Measurements from ENCODE around the gene UNC45A. TPM values are rescaled to one million over a fixed set of nuclear protein-coding genes. Genes with fewer than 3 reads are reported as not detected.
A peak's percentile ranks its signal among the peaks of the same experiment; 100 is the strongest.

Gene UNC45A
- total and polyA plus RNA-seq, 2 of the 4 experiments (the other 2 are of a cell fraction) = 68.9 to 100 TPM

GRCh38 chr15:90931828-90932659 lies 3.0 kb upstream of the UNC45A start, which contains the start of gene HDDC3 (continued):
- TF ChIP-seq USF2 (IDR thresholded peaks at IDR 0.05; ENCODE audit: low read depth, low read length) (no peak), BHLHE40 (IDR thresholded peaks at IDR 0.05; ENCODE audit: low read depth, low read length) (no peak)

GRCh38 chr15:90932660-90932991 lies 2.5 kb upstream of the UNC45A start:
- no peak overlapping the region for H3K4me3 ChIP-seq (ENCODE audit: insufficient read depth, low read depth, low read length)
- no peak overlapping the region for H3K27ac ChIP-seq (ENCODE audit: insufficient read depth, low read length)
- peak overlapping the region; percentile 24; the same call in 1 of the 2 replicates for H4K91ac ChIP-seq (ENCODE audit: insufficient read depth, low read depth, low read length)
- H2AK9ac ChIP-seq (replicated peaks; ENCODE audit: low read depth, low read length, poor library complexity) = peak overlapping the region; percentile 17
- H2AK5ac ChIP-seq (ENCODE audit: low read depth, low read length) = no peak overlapping the region
- peak overlapping the region; percentile 18; the same call in 1 of the 2 replicates for H3K4ac ChIP-seq (ENCODE audit: low read depth, low read length)
- ChIA-PET CTCF (interaction anchor here (0.6 to 1.9 kb wide), 5 partner anchors 9 to 285 kb away, joined by 3 to 8 read pairs (median 5); partner anchors contain the start of gene MAN2A2), POLR2A (ENCODE audit: unreplicated experiment) (no interaction called here)
- no TSS peak for BruUV-seq (replicated peaks)
- no peak overlapping the region for H3K23ac ChIP-seq (ENCODE audit: low read depth, low read length)
- peaks cover 6% of the 10 kb centered on the region; the same call in 1 of the 2 replicates for H4K20me1 ChIP-seq (ENCODE audit: insufficient read depth, low read length)
- no peak overlapping the region for H3K4me2 ChIP-seq (ENCODE audit: low read depth, low read length)
- H3K18ac ChIP-seq (ENCODE audit: low read depth, low read length) = no peak overlapping the region
- H3K4me1 ChIP-seq (ENCODE audit: control insufficient read depth, insufficient read depth, low read length) = peaks cover 11% of the 10 kb centered on the region
- peak overlapping the region; percentile 95 for H2AFZ ChIP-seq (replicated peaks; ENCODE audit: low read length, poor library complexity)
- in situ Hi-C loops (cut with MboI; ENCODE audit: low sequenced_read_pairs) = no loop called here
- no peak overlapping the region for H3K9ac ChIP-seq (ENCODE audit: low read depth, low read length)
- peaks cover 2% of the 10 kb centered on the region; the same call in 1 of the 2 replicates for H3K36me3 ChIP-seq (ENCODE audit: control insufficient read depth, insufficient read depth, low read length)
- DNase-seq (no peak), ATAC-seq (ENCODE audit: low read depth) (no peak)
- no peak overlapping the region for H2BK20ac ChIP-seq (ENCODE audit: low read depth, low read length)
- peaks cover 19 to 45% of the 10 kb centered on the region in 2 experiments for H3K79me1 ChIP-seq (ENCODE audit: low read depth in 1 of 2, low read length in 2 of 2)
- H3K9me3 ChIP-seq (ENCODE audit: control insufficient read depth, insufficient read depth, low read length) = no peaks in the 10 kb centered on the region
- no peak overlapping the region for H3K56ac ChIP-seq (ENCODE audit: extremely low read depth, insufficient read depth, low read length)
- H2BK15ac ChIP-seq (ENCODE audit: low read depth, low read length) = no peak overlapping the region
- H3K27me3 ChIP-seq (ENCODE audit: control insufficient read depth, insufficient read depth, low read length) = no peaks in the 10 kb centered on the region
- dilution Hi-C loops (cut with HindIII; ENCODE audit: low sequenced_read_pairs, unreplicated experiment) = no loop called here
- peak overlapping the region; percentile 13; the same call in 1 of the 2 replicates for H3K14ac ChIP-seq (replicated peaks; ENCODE audit: low read depth, low read length)
- peak overlapping the region in 1 of 2 experiments; percentile 68; a peak in 3 of 4 replicates for H4K8ac ChIP-seq (ENCODE audit: low read depth in 2 of 2, low read length in 2 of 2)
- H2BK5ac ChIP-seq (ENCODE audit: low read depth, low read length, poor library complexity, severe bottlenecking) = no peak overlapping the region
- H2BK120ac ChIP-seq (ENCODE audit: low read depth, low read length) = no peak overlapping the region
- intact Hi-C loops (cut with micrococcal nuclease) = no loop called here
- WGBS, 2 experiments (ENCODE audit: extremely low coverage in 2 of 2, insufficient read length in 1 of 2) = 20% methylated on average over 1 of the region's 5 CpGs; no CpG with 5 or more reads in 1 of the 2 experiments
- H3K9me1 ChIP-seq (ENCODE audit: insufficient read depth, low read length) = peaks cover 13% of the 10 kb centered on the region
- H4K5ac ChIP-seq (ENCODE audit: low read depth, low read length) = no peak overlapping the region
- no peak for TF ChIP-seq BHLHE40 (IDR thresholded peaks at IDR 0.05; ENCODE audit: low read depth, low read length)
- no peak for TF ChIP-seq RCOR1 (IDR thresholded peaks at IDR 0.05; ENCODE audit: insufficient replicate concordance, low read length)
- TF ChIP-seq SMC3 (IDR thresholded peaks at IDR 0.05; ENCODE audit: low read depth, low read length) = no peak
- no peak for TF ChIP-seq MAFK (IDR thresholded peaks at IDR 0.05; ENCODE audit: low read depth, low read length)
- no peak for TF ChIP-seq RAD21 (IDR thresholded peaks at IDR 0.05; ENCODE audit: low read length)
- TF ChIP-seq CTCF (conservative IDR thresholded peaks at IDR 0.05; ENCODE audit: low read depth, low read length) = no peak
- no peak for TF ChIP-seq ELK1 (IDR thresholded peaks at IDR 0.05; ENCODE audit: borderline replicate concordance, low read depth, low read length)
- TF ChIP-seq USF2 (IDR thresholded peaks at IDR 0.05; ENCODE audit: low read depth, low read length) = no peak
- TF ChIP-seq CHD1 (IDR thresholded peaks at IDR 0.05; ENCODE audit: low read depth, low read length) = no peak

All from IMR-90 (cell line).